ENCODE measurements around the gene SURF6. TPM values are rescaled to one million over a fixed set of nuclear protein-coding genes. Genes with fewer than 3 reads are reported as not detected.

SURF6 gene
- total RNA-seq, 3 donors from 2014 or later (not counting 1 experiment from before 2014, with no cell fraction given) = 13.8 to 23.5 (median 21.3) TPM

DNA sequence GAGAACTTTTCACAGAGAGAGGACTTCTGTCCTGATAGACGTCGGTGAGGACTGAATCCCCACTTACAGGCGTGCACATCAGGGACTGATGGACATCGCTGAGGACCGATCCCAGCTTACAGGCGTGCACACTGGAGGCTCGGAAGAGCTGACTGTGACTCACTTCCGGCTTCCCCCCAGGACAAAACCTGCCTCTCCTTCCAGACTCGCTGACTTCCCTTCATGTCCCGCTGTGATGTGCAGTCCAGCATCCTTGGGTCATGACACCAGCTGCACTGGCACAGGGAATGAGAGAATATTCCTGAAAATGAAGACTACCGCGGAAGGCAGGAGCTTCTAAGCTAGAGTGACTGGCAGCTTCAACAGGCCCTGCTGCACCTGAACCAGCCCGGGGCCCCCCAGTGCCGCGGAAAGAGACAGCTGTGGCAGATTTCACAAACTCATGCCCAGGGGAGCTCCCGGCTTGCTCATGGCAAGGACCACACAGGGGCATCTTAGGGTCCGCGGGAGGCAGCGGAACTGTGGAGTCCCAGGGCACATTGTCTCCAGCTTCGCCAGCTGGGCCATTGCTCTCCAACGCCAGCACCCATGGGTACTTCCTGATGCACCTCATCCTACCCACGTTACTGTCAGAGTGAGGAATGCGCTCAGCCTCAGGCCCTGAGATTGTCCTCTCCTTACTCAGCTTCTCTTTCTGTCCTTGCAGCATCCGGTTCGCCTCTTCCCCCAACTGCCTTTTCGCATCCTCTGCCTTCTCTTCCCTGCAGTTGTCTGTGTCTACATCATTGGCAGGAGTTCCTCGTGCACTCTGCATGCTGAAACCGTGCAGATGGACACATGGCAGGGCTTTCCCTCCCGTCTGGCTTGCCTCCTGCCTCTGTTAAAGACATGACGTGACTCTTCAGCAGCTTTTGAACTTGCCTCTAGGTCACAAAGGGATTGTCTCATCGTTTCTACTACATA is 29.5 kb downstream of the SURF6 start:
- H3K4me1 Mint-ChIP-seq = no peaks in the 10 kb centered on the region
- ATAC-seq = no peak
- H3K4me3 Mint-ChIP-seq = no peak overlapping the region
- H3K9me3 Mint-ChIP-seq = no peaks in the 10 kb centered on the region
- intact Hi-C loops (cut with micrococcal nuclease) = no loop called here
- H3K9me3 ChIP-seq (ENCODE audit: control insufficient read depth, insufficient read depth, low read length) = no peaks in the 10 kb centered on the region
- no peaks in the 10 kb centered on the region for H3K4me1 ChIP-seq (ENCODE audit: control insufficient read depth, insufficient read depth, low read length)
- TF ChIP-seq, protein P1, sequence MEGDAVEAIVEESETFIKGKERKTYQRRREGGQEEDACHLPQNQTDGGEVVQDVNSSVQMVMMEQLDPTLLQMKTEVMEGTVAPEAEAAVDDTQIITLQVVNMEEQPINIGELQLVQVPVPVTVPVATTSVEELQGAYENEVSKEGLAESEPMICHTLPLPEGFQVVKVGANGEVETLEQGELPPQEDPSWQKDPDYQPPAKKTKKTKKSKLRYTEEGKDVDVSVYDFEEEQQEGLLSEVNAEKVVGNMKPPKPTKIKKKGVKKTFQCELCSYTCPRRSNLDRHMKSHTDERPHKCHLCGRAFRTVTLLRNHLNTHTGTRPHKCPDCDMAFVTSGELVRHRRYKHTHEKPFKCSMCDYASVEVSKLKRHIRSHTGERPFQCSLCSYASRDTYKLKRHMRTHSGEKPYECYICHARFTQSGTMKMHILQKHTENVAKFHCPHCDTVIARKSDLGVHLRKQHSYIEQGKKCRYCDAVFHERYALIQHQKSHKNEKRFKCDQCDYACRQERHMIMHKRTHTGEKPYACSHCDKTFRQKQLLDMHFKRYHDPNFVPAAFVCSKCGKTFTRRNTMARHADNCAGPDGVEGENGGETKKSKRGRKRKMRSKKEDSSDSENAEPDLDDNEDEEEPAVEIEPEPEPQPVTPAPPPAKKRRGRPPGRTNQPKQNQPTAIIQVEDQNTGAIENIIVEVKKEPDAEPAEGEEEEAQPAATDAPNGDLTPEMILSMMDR (IDR thresholded peaks at IDR 0.05) = no peak
- no peaks in the 10 kb centered on the region for H3K36me3 Mint-ChIP-seq
- no peak overlapping the region for H3K27ac Mint-ChIP-seq
- H3K27me3 ChIP-seq (ENCODE audit: control insufficient read depth, insufficient read depth, low read length) = no peaks in the 10 kb centered on the region
- H3K4me3 ChIP-seq (ENCODE audit: low read length) = no peak overlapping the region
- no peaks in the 10 kb centered on the region for H3K36me3 ChIP-seq (ENCODE audit: control insufficient read depth, insufficient read depth, low read length)
- H3K27ac ChIP-seq (ENCODE audit: low read length) = no peak overlapping the region
- H3K27me3 Mint-ChIP-seq (ENCODE audit: low read depth in 2 of 2) = peaks cover 8 to 9% of the 10 kb centered on the region in 2 donors
- DNase-seq = no peak
- WGBS (ENCODE audit: insufficient coverage) = 82% methylated on average over 31 of the region's 31 CpGs

DNA sequence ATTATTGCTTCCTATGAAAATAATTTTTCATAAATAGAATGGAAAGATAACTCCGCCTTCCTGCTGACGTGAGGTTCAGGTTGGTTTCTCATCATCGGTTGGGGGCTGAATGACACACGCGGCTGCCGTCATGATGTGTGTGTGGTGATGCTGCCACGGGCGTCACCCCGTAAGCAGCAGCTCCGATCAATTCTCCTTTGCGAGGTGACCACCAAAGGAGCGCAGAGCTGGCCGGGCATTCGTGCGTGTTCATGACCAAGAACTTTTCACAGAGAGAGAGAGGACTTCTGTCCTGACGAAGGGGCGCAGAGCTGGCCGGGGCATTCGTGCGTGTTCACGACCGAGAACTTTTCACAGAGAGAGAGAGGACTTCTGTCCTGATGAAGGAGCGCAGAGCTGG is 30.3 kb downstream of the SURF6 start:
- intact Hi-C loops (cut with micrococcal nuclease) = no loop called here
- no peaks in the 10 kb centered on the region for H3K9me3 Mint-ChIP-seq
- ATAC-seq (no peak), DNase-seq (no peak)
- peaks cover 8 to 9% of the 10 kb centered on the region in 2 donors for H3K27me3 Mint-ChIP-seq (ENCODE audit: low read depth in 2 of 2)
- WGBS (ENCODE audit: insufficient coverage) = 92% methylated on average over 23 of the region's 23 CpGs
- Histone ChIP-seq H3K36me3 (ENCODE audit: control insufficient read depth, insufficient read depth, low read length) (no peaks in the 10 kb centered on the region), H3K27me3 (ENCODE audit: control insufficient read depth, insufficient read depth, low read length) (no peaks in the 10 kb centered on the region), H3K9me3 (ENCODE audit: control insufficient read depth, insufficient read depth, low read length) (no peaks in the 10 kb centered on the region), H3K27ac (ENCODE audit: low read length) (no peak overlapping the region), H3K4me1 (ENCODE audit: control insufficient read depth, insufficient read depth, low read length) (no peaks in the 10 kb centered on the region), H3K4me3 (ENCODE audit: low read length) (no peak overlapping the region)
- TF ChIP-seq, protein P1 (IDR thresholded peaks at IDR 0.05) = no peak
- no peak overlapping the region for H3K4me3 Mint-ChIP-seq
- H3K4me1 Mint-ChIP-seq = no peaks in the 10 kb centered on the region
- no peaks in the 10 kb centered on the region for H3K36me3 Mint-ChIP-seq
- H3K27ac Mint-ChIP-seq = no peak overlapping the region

DNA sequence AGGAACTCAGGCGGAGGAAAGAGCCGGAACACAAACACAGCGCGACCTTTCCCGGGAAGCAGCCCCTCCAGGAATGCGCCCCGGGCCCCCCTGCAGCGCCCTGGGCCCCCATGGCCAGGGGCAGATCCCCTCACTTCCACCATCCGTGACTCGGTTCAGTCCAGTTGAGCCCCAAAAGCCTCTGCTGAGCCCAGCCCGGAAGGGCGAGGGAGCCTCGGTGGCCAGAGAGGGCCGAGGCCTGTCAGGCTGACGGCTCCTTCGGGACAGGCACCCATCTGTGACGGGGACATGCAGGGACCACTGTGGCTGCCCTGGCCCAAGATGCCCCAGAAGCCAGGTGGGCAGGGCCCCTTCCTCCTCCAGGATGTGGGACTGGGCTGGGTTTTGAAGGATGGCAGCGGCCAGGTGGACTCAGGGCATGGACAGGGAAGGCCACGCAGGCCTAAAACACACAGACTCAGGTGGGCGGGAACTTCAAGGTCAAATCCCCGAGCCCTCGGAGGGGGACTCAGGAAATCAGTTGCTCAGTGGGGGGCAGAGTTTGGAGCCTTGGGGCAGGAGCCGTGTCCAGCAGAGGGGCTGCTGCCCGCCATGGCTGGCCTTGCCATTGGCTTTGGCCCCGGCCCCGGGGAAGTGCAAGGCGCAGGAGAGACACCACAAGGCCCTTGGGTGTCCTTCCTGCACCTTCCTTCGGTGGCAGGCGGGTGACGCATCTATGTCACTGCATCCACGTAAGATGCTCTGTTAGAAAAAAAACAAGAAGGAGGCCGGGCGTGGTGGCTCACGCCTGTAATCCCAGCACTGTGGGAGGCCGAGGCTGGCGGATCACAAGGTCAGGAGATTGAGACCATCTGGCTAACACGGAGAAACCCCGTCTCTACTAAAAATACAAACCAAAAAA is 31.3 kb downstream of the SURF6 start:
- H3K36me3 Mint-ChIP-seq = no peaks in the 10 kb centered on the region
- no peak overlapping the region for H3K4me3 ChIP-seq (ENCODE audit: low read length)
- H3K27me3 Mint-ChIP-seq (ENCODE audit: low read depth in 2 of 2) = peaks cover 7 to 8% of the 10 kb centered on the region in 2 donors
- no peaks in the 10 kb centered on the region for H3K4me1 ChIP-seq (ENCODE audit: control insufficient read depth, insufficient read depth, low read length)
- H3K4me3 Mint-ChIP-seq = no peak overlapping the region
- H3K36me3 ChIP-seq (ENCODE audit: control insufficient read depth, insufficient read depth, low read length) = no peaks in the 10 kb centered on the region
- 90% methylated on average over 37 of the region's 38 CpGs for WGBS (ENCODE audit: insufficient coverage)
- no peaks in the 10 kb centered on the region for H3K9me3 Mint-ChIP-seq
- TF ChIP-seq, protein P1 (IDR thresholded peaks at IDR 0.05) = no peak
- no peak for DNase-seq
- no peaks in the 10 kb centered on the region for H3K27me3 ChIP-seq (ENCODE audit: control insufficient read depth, insufficient read depth, low read length)
- no peak for ATAC-seq
- no peaks in the 10 kb centered on the region for H3K9me3 ChIP-seq (ENCODE audit: control insufficient read depth, insufficient read depth, low read length)
- no peaks in the 10 kb centered on the region for H3K4me1 Mint-ChIP-seq
- no peak overlapping the region for H3K27ac ChIP-seq (ENCODE audit: low read length)
- intact Hi-C loops (cut with micrococcal nuclease) = no loop called here
- H3K27ac Mint-ChIP-seq = no peak overlapping the region
